ENCODE results near the gene ERGIC1.

The ERGIC1 gene

DNA sequence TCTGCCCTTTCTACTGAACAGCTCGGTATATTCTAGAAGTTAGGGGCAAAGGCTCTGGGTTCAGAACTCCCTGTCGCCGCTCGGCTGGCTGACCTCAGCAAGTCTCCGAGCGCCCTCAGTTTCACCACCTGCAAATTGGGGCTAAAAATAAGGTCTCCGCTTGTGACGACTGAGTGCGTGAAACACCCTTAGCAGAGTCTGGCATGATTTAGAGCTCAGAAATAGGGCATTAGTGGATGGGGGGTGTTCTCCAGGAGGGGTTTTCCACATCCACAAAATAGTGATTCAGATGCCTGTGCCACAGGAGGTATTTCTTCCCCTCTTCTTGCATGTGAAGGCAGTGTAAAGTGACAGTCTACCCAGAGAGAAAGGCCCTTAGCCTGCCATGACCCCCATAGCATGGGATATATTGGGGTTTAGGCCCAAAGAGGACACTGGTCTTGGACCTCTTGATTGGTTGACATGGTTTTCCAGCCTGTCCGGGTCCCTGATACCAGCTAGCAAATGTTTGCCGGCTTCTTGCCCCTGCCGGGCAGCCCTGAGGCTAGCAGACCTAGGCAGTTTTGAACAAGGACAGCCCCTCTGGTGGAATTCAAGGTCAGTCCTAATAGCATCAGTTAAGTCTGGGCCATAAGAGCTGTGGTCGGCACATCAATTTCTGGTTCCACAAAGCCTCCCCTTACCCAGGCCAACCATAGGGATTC, 1.4 kb downstream of the ERGIC1 start:
- TF ChIP-seq, protein P1, sequence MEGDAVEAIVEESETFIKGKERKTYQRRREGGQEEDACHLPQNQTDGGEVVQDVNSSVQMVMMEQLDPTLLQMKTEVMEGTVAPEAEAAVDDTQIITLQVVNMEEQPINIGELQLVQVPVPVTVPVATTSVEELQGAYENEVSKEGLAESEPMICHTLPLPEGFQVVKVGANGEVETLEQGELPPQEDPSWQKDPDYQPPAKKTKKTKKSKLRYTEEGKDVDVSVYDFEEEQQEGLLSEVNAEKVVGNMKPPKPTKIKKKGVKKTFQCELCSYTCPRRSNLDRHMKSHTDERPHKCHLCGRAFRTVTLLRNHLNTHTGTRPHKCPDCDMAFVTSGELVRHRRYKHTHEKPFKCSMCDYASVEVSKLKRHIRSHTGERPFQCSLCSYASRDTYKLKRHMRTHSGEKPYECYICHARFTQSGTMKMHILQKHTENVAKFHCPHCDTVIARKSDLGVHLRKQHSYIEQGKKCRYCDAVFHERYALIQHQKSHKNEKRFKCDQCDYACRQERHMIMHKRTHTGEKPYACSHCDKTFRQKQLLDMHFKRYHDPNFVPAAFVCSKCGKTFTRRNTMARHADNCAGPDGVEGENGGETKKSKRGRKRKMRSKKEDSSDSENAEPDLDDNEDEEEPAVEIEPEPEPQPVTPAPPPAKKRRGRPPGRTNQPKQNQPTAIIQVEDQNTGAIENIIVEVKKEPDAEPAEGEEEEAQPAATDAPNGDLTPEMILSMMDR (conservative IDR thresholded peaks at IDR 0.05; ENCODE audit: control insufficient read depth, insufficient read depth, low read depth, low read length): no peak
- peak; percentile 44 for DNase-seq (ENCODE audit: low read depth)
- H3K4me3 ChIP-seq (ENCODE audit: control insufficient read depth, low read depth, low read length): peak overlapping the region; percentile 75

DNA sequence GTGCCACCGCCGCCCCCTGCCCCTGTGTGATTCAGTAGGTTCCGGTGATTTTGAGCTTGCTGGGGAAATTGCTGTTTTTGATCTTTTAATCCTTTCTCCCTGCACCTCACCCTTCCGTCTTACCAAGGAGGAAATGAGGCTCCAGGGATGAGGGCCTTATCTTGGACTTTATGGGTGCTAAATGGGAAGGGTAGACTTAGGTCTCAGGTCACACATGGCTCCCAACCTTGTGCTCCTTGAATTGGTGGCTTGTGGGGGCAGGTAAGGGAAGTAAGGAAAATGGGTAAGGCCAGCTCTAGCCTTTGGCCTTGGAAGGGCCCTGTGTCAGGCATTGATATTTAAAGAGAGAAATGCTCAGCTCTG, 1.9 kb downstream of the ERGIC1 start:
- peak overlapping the region; percentile 75 for H3K4me3 ChIP-seq (ENCODE audit: control insufficient read depth, low read depth, low read length)
- DNase-seq (ENCODE audit: low read depth): no peak
- TF ChIP-seq, protein P1 (conservative IDR thresholded peaks at IDR 0.05; ENCODE audit: control insufficient read depth, insufficient read depth, low read depth, low read length): no peak

DNA sequence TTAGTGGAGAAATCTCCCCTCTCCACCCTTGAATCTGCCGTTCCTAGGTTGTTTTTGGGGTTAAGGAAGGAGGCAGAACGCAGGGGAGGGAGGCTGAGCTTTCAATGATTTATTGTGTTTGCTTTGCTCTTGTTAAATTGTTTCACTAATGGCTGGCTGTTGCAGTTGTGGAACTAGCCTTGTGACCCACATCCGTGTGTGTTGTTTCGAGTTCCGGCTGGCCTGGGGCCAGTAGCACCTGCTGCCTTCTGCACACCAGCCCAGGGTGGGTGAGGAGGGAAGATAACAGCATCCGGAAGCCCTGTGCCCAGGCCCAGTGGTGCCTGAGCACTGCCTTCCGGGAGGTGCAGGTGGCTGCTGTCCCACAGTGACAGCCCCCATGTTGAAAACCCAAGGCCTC, 3.6 kb downstream of the ERGIC1 start:
- H3K4me3 ChIP-seq (ENCODE audit: control insufficient read depth, low read depth, low read length): no peak overlapping the region
- no peak for DNase-seq (ENCODE audit: low read depth)
- TF ChIP-seq, protein P1 (conservative IDR thresholded peaks at IDR 0.05; ENCODE audit: control insufficient read depth, insufficient read depth, low read depth, low read length): no peak

DNA sequence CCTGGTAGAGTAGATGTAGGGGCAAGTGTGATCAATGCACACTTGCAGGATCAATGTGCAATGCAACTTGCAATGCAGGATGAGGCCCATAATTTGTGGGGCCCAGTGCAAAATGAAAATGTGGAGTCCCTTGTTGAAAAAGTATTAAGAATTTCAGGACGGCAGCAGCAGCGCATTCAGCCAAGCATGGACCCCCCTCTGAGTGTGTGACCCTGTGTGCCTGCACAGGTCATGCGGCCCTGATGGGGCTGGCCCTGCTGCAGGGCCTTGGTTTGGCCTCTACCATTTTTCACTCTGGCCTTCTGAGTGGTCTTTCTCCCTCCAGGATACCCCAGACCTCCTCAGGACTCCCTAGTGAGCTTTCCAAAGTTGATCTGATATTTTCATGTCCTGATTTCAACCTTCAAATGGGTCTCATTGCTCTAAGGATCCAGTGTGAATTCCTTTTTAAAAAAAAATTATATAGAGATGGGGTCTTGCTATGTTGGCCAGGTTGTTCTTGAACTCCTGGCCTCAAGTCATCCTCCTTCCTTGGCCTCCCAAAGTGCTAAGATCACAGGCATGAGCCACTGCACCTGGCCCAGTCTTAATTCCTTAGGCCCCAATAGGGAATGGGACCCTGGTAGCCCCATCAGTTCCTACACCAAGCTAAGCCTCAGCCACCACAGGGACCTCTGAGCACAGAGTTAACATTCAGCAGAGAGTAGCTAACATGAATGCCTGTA, 4.3 kb downstream of the ERGIC1 start:
- TF ChIP-seq, protein P1 (conservative IDR thresholded peaks at IDR 0.05; ENCODE audit: control insufficient read depth, insufficient read depth, low read depth, low read length): no peak
- no peak overlapping the region for H3K4me3 ChIP-seq (ENCODE audit: control insufficient read depth, low read depth, low read length)
- no peak for DNase-seq (ENCODE audit: low read depth)

DNA sequence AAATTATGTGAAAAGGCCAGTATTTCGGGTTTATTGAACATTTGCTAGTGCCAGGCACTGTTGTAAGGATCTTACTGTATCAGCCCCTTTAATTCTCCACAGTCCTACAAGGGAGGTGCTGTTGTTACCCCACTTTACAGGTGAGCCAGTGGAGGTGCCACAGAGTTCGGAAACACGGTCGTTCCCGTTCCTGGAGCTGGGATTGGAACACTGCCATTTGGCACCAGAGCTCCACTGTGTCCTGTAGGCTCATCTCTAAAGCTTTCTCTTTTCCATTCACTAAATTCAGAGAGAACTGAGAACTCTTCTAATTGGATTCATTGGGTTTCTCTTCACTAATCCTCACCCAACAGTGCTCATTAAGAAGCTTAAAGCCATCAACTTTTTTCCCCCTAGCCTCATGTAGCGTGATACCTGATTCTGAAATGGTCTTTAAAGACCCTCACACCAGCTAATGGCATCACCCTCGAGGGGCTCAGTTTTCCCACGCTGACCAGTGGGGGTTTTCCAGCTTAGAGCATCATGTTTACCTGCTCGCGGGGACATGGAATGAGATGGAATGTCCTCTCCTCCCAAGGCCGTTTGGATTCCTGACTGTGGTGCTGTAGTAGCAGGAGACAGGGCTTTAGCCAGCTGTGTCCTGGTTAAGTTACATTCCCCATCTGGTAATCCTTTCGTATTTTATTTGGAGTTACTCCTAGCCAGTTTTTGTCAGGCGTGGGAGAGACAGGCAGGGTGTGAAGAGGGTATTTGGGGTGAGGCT, 5.8 kb downstream of the ERGIC1 start:
- DNase-seq (ENCODE audit: low read depth): peak; percentile 55
- TF ChIP-seq, protein P1 (conservative IDR thresholded peaks at IDR 0.05; ENCODE audit: control insufficient read depth, insufficient read depth, low read depth, low read length): no peak
- no peak overlapping the region for H3K4me3 ChIP-seq (ENCODE audit: control insufficient read depth, low read depth, low read length)

DNA sequence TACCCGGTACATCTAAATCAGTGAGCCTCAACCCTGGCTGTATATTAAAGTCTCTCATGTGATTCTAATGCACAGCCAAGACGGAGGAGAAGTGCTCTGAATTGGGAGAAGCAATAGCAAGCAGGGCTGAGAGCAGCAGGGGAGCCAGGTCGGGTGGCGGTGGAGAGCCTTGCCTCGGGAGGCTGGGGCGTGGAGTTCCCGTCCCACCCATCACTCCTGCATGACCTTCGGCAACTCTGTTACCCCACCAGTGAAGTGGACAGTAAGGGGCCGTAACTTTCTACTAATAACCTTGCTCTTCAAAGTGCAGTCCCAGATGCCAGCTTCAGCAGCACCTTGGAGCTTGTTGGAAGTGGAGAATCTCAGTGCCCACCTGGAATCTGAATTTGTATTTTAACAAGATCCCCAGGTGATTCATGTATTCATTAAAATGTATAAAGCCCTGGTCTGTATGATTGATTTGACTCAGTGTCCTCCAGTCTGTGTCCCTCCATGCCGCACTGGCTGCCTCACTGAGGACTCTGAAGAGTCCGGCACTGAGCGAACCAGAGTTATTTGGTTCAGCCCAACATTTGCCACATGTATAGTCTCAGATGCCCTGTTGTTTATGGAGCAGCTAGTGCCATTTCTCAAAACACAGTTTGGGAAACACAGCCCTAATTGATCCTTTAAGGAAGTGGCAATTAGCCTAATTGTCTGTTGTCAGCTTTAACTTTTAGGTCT, 6.5 kb downstream of the ERGIC1 start:
- no peak for DNase-seq (ENCODE audit: low read depth)
- TF ChIP-seq, protein P1 (conservative IDR thresholded peaks at IDR 0.05; ENCODE audit: control insufficient read depth, insufficient read depth, low read depth, low read length): no peak
- H3K4me3 ChIP-seq (ENCODE audit: control insufficient read depth, low read depth, low read length): no peak overlapping the region
